Measurements from ENCODE around the gene TRIM73.
"Not testable (repeated sequence)": the region's sequence is repeated elsewhere in the genome, so short reads cannot be mapped to it uniquely, and the experiment has no call there.

The TRIM73 gene

DNA sequence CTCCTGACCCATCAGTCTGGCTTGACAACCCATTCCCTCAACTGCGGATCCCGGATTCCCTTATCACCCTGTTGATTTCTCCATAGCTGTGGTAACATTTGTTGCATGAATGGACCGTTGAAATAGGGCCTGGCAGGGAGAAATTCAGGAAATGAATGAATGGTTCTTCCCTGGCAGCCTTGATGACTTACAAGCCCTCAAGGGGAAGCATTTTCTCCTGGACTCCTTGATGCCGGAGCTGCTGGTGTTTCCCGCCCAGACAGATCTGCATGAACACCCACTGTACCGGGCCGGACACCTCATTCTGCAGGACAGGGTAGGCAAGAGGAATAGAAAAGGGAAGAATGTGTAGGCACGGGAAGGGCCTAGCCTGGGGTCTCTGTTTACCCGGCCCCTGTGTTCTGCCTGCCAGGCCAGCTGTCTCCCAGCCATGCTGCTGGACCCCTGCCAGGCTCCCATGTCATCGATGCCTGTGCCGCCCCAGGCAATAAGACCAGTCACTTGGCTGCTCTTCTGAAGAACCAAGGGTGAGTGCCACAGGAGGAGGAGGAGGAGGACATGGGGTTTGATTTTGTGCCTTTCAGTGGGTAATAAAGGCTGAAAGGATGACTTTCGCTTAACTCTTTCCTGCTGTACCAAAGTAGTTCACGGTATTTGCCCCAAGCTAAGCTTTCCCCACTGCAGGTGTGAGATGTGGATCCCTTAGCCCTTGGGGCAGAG lies 19.4 kb downstream of the TRIM73 start:
- not testable (repeated sequence) for H3K4me3 ChIP-seq (ENCODE audit: low read depth, low read length); DNase-seq (ENCODE audit: low read depth)

DNA sequence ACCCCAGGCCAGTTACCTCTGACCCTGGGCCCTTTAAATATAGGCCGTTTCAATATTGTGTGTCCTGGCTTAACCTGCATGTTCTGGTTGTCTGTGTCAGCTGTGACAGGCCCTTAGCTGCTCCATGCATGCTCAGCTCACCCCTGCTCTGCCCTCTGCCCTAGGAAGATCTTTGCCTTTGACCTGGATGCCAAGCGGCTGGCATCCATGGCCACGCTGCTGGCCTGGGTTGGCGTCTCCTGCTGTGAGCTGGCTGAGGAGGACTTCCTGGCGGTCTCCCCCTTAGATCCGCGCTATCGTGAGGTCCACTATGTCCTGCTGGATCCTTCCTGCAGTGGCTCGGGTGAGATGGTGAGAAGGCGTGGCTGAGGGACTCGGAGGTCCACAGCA lies 20.0 kb downstream of the TRIM73 start:
- H3K4me3 ChIP-seq (ENCODE audit: low read depth, low read length); DNase-seq (ENCODE audit: low read depth): not testable (repeated sequence)

DNA sequence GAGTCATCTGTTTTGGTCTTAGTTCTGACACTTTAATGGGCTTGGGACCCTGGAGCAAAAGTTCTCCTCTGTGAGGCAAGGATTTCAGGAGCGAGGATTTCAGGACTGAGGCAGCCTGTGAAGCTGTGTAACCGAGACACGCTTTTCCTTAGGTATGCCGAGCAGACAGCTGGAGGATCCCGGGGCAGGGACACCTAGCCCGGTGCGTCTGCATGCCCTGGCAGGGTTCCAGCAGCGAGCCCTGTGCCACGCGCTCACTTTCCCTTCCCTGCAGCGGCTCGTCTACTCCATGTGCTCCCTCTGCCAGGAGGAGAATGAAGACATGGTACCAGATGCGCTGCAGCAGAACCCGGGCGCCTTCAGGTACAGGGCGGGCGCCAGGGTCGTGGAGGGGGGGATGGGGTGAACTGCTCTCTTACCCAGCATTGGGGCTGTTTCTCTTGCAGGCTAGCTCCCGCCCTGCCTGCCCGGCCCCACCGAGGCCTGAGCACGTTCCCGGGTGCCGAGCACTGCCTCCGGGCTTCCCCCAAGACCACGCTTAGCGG lies 20.5 kb downstream of the TRIM73 start:
- H3K4me3 ChIP-seq (ENCODE audit: low read depth, low read length); DNase-seq (ENCODE audit: low read depth): not testable (repeated sequence)

DNA sequence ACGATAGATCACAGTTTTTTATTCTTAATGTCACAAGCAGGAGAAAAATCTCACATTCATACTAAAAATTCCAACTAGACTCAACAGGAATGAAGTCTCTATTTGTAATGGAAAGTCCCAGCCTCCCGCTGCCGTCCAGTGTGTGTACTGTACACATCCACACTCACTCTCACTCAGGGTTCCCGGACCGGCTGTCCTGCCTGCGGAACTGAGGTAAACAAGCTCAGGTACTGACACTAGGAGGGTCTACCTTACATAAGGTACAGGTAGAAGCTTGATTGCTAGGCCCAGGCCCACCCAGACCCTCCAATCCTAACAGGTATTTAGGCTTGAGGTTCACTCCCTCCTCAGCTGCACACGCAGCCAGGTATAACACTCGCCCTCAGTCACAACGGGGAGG lies 21.4 kb downstream of the TRIM73 start:
- DNase-seq (ENCODE audit: low read depth); H3K4me3 ChIP-seq (ENCODE audit: low read depth, low read length): not testable (repeated sequence)

DNA sequence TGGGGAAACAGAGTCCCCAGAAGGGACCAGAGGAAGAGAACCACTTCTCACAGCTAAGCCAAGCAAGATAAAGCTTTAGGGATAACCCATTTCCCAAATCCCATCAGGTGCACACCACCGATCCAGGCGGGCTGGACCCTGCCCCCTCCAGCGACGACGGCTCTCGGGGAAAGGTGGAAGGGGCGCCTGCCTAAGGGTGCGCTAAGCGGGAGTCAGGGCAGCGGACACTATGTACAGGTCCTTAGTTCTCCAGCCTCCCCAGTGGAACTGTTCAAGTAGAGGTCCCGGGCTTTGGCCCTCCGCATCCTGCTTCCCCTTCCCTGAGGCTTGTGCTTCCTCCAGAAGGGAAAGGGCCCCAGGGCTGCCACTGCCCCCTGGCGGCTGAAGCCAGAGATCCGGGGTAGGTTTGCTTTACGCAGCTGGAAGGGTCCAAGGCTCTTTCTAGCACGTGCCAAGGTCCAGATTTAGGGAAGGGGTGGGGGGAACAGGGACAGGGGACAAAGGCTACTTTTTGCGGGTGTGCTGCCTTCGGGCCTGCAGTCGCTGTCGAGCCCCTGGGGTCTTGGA lies 22.9 kb downstream of the TRIM73 start:
- not testable (repeated sequence) for DNase-seq (ENCODE audit: low read depth); H3K4me3 ChIP-seq (ENCODE audit: low read depth, low read length)

DNA sequence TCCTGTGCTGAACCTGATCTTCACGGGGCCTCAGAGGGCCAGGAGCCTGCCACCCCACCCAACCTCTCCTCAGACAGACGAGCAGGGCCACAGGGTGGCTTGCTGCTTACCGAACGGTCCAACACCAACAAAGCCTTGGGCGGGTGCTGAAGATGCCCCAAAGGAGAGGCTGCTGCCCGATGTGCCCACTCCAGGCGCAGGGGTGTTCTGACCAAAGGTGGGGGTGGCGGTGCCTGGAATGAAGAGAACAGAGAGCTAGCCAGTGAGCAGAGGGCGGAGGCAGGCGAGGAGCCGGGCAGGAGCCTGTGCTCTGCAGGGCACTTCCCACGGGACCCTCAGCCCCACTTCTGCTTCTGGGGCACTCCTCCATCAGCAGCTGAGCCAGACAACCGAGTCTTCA lies 23.8 kb downstream of the TRIM73 start:
- peak; percentile 31 for DNase-seq (ENCODE audit: low read depth)
- H3K4me3 ChIP-seq (ENCODE audit: low read depth, low read length): not testable (repeated sequence)

DNA sequence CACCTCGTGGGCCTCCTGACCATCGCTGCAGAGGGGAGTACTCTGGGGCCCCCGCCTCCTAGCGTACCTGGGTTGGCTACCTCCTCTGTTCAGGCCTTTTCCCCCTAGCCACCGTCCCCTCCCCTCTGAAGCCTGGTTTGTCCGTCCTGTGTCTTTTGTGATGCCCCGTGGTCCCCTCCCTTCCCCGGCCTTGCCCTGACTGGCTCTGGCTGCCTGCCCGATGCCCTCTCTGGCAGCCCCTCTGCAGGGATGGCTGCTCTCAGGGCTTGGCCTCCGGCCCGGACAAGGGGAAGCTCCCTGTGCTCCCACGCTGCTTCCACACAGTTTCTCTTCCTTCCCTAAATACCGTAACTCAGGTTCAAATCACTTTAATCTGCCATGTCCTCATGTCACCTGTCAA lies 24.3 kb downstream of the TRIM73 start:
- DNase-seq (ENCODE audit: low read depth); H3K4me3 ChIP-seq (ENCODE audit: low read depth, low read length): not testable (repeated sequence)

DNA sequence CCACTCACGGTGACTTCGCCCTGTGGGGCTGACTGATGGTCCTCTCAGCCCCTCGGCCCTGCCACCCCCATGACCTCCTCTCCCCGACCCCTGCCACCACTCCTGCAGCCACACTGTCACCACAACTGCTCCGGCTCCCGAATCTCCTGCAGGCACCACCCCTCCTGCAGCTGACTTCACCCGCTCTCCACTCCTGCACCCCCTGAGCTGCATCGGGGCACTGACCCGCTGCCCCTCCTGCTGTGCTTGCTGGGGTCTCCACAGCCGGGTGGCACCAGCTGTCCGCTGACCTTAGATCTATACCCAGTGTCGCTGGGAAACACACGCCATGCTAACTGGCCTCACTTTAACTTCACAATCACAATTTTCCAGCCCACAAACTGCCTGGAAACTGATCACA lies 24.7 kb downstream of the TRIM73 start:
- not testable (repeated sequence) for H3K4me3 ChIP-seq (ENCODE audit: low read depth, low read length); DNase-seq (ENCODE audit: low read depth)

DNA sequence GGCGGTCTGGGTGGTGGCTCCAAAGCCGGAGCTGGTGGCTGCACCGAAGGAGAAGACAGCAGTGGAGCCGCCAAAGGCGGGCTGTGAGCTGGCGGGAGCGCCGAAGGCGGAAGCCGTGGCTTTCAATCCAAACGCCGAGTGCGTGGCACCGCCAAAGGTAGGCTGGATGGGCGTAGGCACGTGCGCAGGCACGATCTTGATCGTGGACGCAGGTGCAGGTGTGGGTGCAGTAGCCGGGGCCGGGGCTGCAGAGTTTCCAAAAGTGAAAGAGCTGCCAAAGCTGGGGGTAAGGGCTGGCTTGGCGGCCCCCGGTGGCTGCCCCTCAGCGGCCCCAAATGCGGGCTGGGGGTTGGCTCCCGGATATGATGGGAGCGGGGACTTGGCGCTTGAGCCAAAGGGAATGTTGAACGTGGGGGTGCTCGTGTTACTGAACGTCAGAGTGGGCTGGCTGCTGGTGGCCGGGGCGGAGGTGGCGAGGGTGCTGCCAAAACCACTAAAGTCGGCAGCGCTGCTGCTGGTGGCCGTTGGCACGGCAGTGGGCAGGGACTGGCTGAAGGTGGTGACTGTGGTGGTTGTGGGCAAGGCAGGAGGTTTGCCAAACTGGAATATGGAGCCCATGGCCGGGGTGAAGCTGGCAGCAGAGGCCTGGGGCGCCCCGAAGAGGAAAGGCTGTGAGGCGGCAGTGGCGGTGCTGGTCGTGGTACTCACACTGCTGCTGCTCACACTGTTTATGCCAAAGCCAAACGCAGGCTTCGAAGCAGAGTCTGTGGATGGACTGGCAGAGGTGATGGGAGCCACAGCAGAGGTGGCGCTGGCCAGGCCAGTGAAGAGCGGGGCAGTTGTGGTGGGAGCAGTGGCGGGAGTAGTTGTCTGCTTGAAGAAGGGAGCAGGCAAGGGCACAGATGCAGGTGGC lies 26.6 kb downstream of the TRIM73 start:
- not testable (repeated sequence) for DNase-seq (ENCODE audit: low read depth); H3K4me3 ChIP-seq (ENCODE audit: low read depth, low read length)

DNA sequence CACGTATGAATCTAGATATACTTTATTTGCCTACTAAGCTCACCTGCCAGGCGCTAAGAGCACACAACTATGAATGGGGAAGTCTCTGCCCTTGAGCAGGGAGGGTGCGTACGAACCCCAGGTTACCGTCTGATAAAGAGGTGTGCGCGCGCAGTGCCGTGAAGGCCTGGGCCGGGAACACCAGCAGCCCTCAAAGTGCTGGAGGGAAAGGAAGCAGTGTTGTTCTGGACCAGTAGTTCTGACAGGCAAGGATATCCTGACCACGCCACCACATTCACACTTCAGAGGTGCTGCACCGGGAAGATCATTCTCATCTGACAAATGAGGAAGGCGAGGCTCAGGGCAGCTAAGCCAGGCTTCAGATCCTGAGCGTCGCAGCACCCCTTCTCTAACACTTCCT lies 28.1 kb downstream of the TRIM73 start:
- H3K4me3 ChIP-seq (ENCODE audit: low read depth, low read length); DNase-seq (ENCODE audit: low read depth): not testable (repeated sequence)

DNA sequence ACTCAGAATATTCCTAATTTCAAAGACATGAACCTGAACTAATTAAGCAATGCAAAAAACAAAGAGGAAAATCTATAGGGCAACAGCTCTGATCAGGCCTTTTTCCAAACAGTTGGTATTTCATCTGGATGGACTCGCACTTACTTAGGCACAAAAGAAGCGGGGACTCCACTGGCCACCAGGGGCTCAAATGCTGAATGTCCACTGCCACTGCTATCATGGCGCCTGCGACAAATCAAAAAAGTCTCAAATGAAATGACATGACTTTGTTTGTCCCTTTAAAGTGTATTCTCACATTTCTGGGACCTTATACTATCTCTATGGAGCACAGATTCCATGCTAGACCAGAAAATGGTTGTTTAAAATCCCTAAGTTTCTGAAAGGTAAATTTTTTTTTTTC lies 43.6 kb downstream of the TRIM73 start:
- DNase-seq (ENCODE audit: low read depth); H3K4me3 ChIP-seq (ENCODE audit: low read depth, low read length): not testable (repeated sequence)

DNA sequence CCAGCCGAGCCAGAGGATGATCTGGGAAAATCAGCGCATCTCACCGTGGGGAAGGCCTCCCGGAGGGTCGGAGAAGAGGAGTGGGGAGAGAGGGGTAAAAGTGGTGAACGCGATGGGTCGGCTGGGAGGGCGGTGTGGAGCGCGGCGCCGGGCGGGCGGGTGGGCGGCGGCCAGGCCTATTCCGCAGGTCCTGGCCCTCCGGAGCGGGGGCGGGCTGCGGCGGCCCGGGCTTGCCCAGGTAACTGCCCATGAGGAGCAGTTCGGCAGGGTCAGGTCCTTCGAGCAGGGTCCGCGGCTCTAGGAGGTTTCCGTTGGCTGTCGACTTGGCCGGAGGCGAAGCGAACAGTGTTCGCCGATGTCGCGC lies 46.7 kb downstream of the TRIM73 start:
- H3K4me3 ChIP-seq (ENCODE audit: low read depth, low read length): peak overlapping the region; percentile 67
- not testable (repeated sequence) for DNase-seq (ENCODE audit: low read depth)

DNA sequence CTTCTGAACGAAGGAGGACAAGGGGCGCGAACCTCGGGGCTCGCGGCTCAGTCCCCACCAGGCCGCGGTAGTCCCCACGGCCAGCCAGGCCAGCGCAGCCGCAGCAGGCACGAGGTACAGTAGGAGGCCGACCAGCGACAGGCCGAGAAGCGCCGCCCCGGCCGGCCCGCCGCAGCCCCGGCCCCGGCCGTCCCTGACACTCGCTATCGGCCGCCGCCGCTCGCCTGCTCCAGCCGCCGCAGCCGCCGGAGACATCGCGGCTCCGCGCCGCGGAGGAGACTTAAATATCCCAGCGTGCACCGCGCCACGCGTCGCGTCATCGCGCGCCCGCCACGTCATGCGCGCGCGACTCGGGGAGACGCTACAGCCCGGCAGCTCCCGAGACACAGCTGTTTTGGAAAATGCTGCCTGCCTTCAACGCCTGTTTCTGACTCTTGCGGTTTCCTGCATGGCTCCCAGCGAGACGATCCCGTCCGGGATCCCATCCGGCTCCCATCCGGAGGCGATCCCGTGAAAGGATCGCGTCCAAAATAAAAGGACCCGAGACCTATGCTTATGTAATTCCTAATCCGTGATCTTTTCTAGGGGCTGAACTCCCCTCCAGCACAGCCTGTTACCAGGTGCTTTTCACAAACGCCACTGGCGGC lies 47.2 kb downstream of the TRIM73 start:
- peak overlapping the region; percentile 74 for H3K4me3 ChIP-seq (ENCODE audit: low read depth, low read length)
- peak; percentile 52 for DNase-seq (ENCODE audit: low read depth)

DNA sequence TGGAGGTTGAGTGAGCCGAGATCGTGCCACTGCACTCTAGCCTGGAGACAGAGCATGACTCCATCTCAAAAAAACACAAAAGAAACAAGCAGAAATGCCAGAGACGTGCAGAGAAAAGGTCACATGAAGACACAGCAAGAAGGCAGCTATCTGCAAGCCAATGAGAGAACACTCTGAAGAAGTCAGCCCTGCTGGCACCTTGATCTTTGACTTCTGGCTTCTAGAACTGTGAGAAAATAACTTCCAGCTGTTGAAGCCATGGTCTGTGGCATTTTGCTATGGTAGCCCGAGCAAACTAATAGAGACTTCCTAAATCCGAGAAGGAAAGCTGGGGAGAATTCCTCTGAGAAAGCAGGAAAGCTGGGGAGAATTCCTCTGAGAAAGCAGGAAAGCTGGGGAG lies 54.5 kb downstream of the TRIM73 start:
- DNase-seq (ENCODE audit: low read depth); H3K4me3 ChIP-seq (ENCODE audit: low read depth, low read length): not testable (repeated sequence)

Data from NB4 (cell line).